Karpas-422 (cell line): Measurements from ENCODE around the gene MITF. TPM values are rescaled to one million over a fixed set of nuclear protein-coding genes. Genes with fewer than 3 reads are reported as not detected.
"Not testable (repeated sequence)": the region's sequence is repeated elsewhere in the genome, so short reads cannot be mapped to it uniquely, and the experiment has no call there.

Experiments
- DNase-seq: peaks from one replicate; pipeline ENCODE4 v3.0.0-alpha.2; 2015
- H2AFZ ChIP-seq: fragments of 200-600 bp; sonication (generic); 2 replicates; pipeline ENCODE4 v1.6.1; 2014; ENCODE audit warnings: antibody characterized with exemption, low read length, mixed read lengths
- H3K27ac ChIP-seq: fragments of 200-600 bp; sonication (generic); 2 replicates; pipeline ENCODE4 v1.5.1; 2014; ENCODE audit warnings: mild to moderate bottlenecking, low read length, moderate library complexity
- H3K27me3 ChIP-seq: fragments of 200-600 bp; sonication (generic); 2 replicates; pipeline ENCODE4 v1.6.1; 2014; ENCODE audit warnings: low read length, mixed read lengths
- H3K36me3 ChIP-seq: fragments of 200-600 bp; sonication (generic); 2 replicates; pipeline ENCODE4 v1.6.1; 2014; ENCODE audit warnings: low read length, mixed read lengths; ENCODE audit not compliant: insufficient read depth
- H3K4me1 ChIP-seq: fragments of 200-600 bp; sonication (generic); 2 replicates; pipeline ENCODE4 v1.6.1; 2014; ENCODE audit warnings: mild to moderate bottlenecking, low read length, mixed read lengths
- H3K4me2 ChIP-seq: fragments of 200-600 bp; sonication (generic); 2 replicates; pipeline ENCODE4 v1.6.1; 2014; ENCODE audit warnings: low read length, low read depth, mild to moderate bottlenecking; ENCODE audit not compliant: poor library complexity, severe bottlenecking
- H3K4me3 ChIP-seq: fragments of 200-600 bp; sonication (generic); 2 replicates; pipeline ENCODE4 v1.5.1; 2014; ENCODE audit warnings: mild to moderate bottlenecking, antibody characterized with exemption, low read length, mixed read lengths
- H3K79me2 ChIP-seq: fragments of 200-600 bp; sonication (generic); 2 replicates; pipeline ENCODE4 v1.6.1; 2014; ENCODE audit warnings: mild to moderate bottlenecking, low read length, mixed read lengths
- H3K9ac ChIP-seq: fragments of 200-600 bp; sonication (generic); 2 replicates; pipeline ENCODE4 v1.6.0; 2014; ENCODE audit warnings: low read length
- H3K9me2 ChIP-seq: fragments of 200-600 bp; sonication (generic), shearing (Covaris generic); replicated peaks from 2 replicates; pipeline ENCODE4 v1.6.0; 2014; ENCODE audit warnings: mild to moderate bottlenecking, low read length, moderate library complexity; ENCODE audit not compliant: insufficient read depth
- H3K9me3 ChIP-seq: fragments of 300-700, 200-600 bp; sonication (generic); 2 replicates; pipeline ENCODE4 v1.6.1; 2014; ENCODE audit warnings: low read length, mixed read lengths
- H4K20me1 ChIP-seq: fragments of 200-600 bp; sonication (generic); 2 replicates; pipeline ENCODE4 v1.6.1; 2014; ENCODE audit warnings: mild to moderate bottlenecking, antibody characterized with exemption, low read length, low read depth; ENCODE audit not compliant: insufficient read depth
- total RNA-seq: library from RNA; depleted of rRNA; stranded (reverse); fragments of >200 nt; shearing (Covaris generic); gene quantifications from 2 replicates; pipeline ENCODE4 v1.2.3, GENCODE V29; 2014; ENCODE audit warnings: low replicate concordance

Gene MITF
- total RNA-seq, 1 experiment from 2014 or later, result not detected

DNA sequence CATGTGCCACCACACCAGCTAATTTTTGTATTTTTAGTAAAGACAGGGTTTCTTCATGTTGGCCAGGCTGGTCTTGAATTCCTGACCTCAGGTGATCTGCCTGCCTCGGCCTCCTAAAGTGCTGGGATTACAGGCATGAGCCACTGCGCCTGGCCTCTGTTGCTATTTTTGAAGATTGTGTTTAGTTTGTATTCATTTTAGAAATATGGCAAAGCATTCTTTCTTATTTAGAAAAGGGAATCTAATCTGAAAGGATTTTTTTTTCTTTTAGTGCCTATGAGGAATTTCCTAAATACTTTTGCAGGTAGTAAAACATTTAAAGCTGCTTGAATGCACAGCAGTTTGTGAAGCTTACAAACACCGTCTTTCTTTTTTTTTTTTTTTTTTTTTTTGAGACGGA lies 56.9 kb downstream of the MITF start:
- DNase-seq, H3K4me3 ChIP-seq, H3K27me3 ChIP-seq, H4K20me1 ChIP-seq, H3K79me2 ChIP-seq, H3K9me2 ChIP-seq, H2AFZ ChIP-seq, H3K9me3 ChIP-seq, H3K36me3 ChIP-seq, H3K4me2 ChIP-seq, H3K27ac ChIP-seq, H3K9ac ChIP-seq, H3K4me1 ChIP-seq: not testable (repeated sequence)

DNA sequence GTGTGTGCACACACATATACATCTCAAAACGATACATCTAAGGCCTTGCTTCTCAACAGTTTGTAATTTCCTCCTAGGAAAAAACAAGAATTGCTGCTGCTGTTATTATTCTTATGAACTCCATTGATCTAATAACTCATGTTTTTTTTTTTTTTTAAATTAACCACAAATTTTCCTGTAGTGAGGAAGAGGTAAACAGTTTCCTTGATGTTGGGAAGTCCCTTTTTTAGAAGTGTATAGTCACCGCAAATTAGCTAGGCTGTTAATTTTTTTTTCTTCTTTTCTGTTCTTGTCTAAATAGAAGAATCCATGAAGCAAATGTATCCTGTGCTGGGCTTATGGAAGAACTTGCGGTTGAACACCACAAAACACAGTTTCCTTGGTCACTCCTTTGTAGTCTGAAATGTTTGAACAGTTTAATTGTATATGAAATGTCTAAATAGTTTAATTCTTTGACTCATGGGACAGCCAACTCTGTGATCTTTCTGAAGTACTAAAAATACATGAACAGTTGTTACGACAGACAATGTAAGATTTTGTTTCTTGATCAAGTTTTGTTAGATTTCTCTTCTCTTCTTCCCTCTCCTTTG lies 64.5 kb downstream of the MITF start:
- Histone ChIP-seq H3K27ac (no peak overlapping the region), H3K79me2 (no peaks in the 10 kb centered on the region), H3K4me1 (no peaks in the 10 kb centered on the region), H3K9ac (no peak overlapping the region), H3K4me3 (no peak overlapping the region), H3K9me3 (no peaks in the 10 kb centered on the region), H3K4me2 (no peak overlapping the region), H3K36me3 (no peaks in the 10 kb centered on the region), H2AFZ (no peak overlapping the region), H3K27me3 (no peaks in the 10 kb centered on the region), H4K20me1 (no peaks in the 10 kb centered on the region), H3K9me2 (no peaks in the 10 kb centered on the region)
- DNase-seq, result no peak

DNA sequence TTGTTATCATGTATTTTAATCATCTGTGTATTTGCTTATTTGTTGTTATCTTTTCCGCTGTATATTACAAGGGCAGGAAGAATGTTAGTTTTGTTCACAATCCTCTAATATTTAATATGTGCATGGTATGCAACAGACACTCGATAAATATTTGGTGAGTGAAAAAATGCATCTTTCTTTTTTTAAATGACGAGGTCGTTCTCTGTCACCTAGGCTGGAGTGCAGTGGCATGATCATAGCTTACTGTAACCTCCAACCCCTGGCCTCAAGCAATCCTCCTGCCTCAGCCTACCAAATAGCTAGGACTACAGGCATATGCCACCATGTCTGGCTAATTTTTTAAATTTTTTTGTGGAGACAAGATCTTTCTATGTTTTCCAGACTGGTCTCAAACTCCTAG lies 66.2 kb downstream of the MITF start:
- Histone ChIP-seq H3K9ac (no peak overlapping the region), H3K36me3 (no peaks in the 10 kb centered on the region), H3K79me2 (no peaks in the 10 kb centered on the region), H3K27ac (no peak overlapping the region), H3K4me2 (no peak overlapping the region), H3K9me3 (no peaks in the 10 kb centered on the region), H3K27me3 (no peaks in the 10 kb centered on the region), H3K4me3 (no peak overlapping the region), H3K4me1 (no peaks in the 10 kb centered on the region), H3K9me2 (no peaks in the 10 kb centered on the region), H4K20me1 (no peaks in the 10 kb centered on the region), H2AFZ (no peak overlapping the region)
- DNase-seq, result no peak

DNA sequence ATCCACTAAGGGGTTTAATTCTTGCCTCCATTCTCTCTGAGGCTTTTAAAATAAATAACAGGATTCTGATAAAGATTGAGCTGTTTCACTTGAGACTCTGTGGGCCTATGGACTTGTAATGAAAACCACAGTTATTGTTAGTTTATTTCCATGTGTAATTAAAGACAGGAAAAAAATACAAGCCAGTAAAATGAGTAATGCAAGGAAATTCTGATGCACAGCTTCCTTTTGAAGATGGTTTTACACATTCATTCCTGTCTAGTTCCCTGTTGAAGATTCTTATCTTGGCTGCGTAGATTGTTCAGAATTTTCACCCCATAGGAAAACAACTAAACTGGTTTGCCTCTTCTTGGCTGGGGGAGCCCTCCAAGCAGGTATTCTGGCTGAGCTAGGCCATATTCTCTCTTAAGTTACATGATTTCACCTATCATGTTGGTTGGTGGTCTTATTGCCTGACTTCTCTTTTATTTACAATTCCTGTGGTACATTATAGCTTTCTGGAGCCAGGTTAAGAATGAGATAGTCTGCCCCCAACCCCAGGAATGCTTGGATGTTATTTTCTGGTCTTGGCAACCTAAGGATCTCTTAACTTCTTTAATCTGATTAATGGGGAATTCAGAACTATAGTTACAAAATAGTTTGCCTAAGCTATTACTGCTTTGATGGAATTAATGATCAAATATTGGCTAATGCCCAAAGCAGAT lies 67.6 kb downstream of the MITF start:
- Histone ChIP-seq H3K27me3 (no peaks in the 10 kb centered on the region), H3K4me3 (no peak overlapping the region), H3K9me3 (no peaks in the 10 kb centered on the region), H3K4me1 (no peaks in the 10 kb centered on the region), H3K27ac (no peak overlapping the region), H3K79me2 (no peaks in the 10 kb centered on the region), H3K9ac (no peak overlapping the region), H3K9me2 (no peaks in the 10 kb centered on the region), H2AFZ (no peak overlapping the region), H4K20me1 (no peaks in the 10 kb centered on the region), H3K36me3 (no peaks in the 10 kb centered on the region), H3K4me2 (no peak overlapping the region)
- no peak for DNase-seq

DNA sequence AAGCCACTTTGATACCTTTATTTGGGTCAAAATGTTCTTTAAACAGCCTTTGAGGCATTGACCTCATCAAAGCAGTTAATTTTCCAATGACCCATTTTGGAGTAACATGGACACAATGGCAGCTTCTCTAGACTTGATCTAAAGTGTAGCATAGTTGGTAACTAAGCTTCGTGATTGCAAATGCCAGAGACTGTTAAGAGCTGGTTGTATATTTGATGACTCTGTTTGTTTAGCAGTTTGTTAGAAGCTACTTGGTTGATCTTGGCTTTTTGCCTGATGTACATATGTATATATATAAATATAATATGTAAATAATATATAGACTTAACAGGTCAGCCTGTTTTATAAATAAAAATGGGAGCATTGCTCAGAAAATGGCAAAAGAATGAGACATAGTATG lies 68.4 kb downstream of the MITF start:
- Histone ChIP-seq H3K9me2 (no peaks in the 10 kb centered on the region), H3K27me3 (no peaks in the 10 kb centered on the region), H3K4me2 (no peak overlapping the region), H3K4me1 (no peaks in the 10 kb centered on the region), H2AFZ (no peak overlapping the region), H3K79me2 (no peaks in the 10 kb centered on the region), H4K20me1 (no peaks in the 10 kb centered on the region), H3K4me3 (no peak overlapping the region), H3K36me3 (no peaks in the 10 kb centered on the region), H3K9me3 (no peaks in the 10 kb centered on the region), H3K27ac (no peak overlapping the region), H3K9ac (no peak overlapping the region)
- no peak for DNase-seq

DNA sequence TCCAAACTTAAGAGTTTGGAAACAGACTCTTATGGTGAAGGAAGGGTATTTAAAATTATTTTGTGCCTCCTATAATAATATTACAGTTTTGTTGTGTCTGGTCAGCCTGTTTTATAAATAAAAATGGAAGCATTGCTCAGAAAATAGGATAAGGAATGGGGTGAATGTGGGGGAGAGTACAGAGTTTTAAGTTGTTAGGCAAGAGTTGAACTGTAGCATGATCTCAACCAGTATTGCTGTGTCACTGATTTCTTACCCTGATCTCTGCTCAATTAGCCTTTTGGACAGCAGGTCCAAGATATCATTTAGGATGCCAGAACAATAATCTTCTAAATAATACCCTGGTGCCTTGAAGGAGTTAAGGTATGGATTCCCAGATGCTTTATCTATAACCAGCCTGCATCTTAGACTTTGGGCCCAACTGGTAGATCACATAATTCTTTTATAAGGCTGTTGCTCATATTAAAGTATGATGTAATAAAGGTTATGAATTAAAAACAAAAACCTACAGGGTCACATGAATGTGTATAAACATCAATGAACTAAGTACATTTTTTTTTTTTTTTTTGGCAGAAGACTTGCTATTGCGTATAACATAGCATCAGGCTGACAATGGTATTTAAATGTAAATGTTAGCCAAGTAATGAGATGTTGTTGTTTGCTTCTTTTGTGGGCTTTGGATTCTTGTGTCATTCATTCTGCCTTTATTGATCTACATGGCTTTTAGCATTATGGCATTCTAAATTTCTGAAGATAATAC lies 70.0 kb downstream of the MITF start:
- Histone ChIP-seq H3K4me1 (no peaks in the 10 kb centered on the region), H3K9me3 (no peaks in the 10 kb centered on the region), H3K27ac (no peak overlapping the region), H3K4me3 (no peak overlapping the region), H3K36me3 (no peaks in the 10 kb centered on the region), H3K4me2 (no peak overlapping the region), H3K79me2 (no peaks in the 10 kb centered on the region), H3K9ac (no peak overlapping the region), H3K9me2 (no peaks in the 10 kb centered on the region), H2AFZ (no peak overlapping the region), H4K20me1 (no peaks in the 10 kb centered on the region), H3K27me3 (no peaks in the 10 kb centered on the region)
- DNase-seq, result no peak

DNA sequence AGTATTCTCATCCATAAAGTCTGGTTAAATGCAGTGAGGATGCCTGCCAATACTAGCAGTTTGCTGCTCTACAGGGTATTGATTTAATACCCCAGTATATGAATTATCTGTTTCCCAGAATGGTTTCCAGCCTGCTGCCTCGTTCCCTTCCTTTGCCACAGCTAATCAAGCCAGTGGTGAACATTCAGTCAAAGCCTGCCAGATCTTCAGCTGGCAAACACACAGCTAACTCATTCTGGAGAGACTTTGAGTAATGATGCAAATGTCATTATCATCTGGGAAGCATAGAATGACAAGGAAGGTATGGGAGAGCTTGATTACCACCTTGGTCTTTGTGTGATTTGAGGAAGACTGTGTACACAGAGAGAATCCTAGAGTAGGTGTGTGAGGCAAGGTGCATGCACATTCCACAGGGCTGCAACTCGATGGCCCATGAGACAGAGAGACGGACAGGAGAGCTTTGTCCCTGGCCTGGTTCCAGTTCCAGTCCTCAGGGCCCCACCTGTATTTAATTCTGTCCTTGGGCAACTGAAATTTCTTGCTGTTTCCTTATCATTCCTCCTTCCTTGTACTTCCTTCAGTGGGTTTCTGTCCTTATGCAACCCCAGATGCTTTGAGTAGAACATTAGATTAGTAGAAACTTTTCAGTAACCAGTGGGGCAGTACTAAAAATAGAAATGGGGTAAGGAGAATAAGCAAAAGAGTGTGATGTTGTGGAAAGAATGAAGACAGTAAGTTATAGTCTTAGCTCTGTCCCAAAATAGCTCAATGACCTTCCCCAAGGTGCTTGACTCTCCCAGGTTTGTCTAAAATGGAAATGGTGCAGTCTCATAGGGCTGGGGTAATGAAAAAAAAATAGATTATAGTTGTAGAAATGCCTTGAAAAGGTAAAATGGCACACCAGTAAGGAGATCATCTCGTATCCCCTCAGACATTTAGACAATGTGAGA lies 72.5 kb downstream of the MITF start:
- no peaks in the 10 kb centered on the region for H3K9me2 ChIP-seq

DNA sequence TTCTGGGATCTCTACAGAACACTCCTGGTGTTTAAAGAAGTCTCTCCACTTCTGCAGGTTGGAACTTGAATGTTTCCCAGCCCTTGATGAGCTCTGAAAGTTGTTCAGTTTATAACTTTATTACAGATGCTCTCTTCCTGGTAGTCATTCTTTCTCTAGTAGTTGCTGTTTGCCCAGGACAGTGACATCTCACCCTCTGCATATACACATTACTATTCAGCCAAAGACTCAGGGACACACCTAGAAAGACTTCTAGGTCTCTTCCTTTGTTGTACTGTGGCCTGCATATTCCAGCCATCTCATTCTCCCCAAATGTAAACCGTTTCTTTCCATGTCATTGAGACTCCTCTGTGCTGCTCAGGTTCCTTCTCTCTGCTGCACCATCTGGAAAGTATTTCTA lies 76.7 kb downstream of the MITF start:
- Histone ChIP-seq H3K79me2 (no peaks in the 10 kb centered on the region), H3K4me2 (no peak overlapping the region), H3K4me3 (no peak overlapping the region), H3K27ac (no peak overlapping the region), H2AFZ (no peak overlapping the region), H3K9me3 (no peaks in the 10 kb centered on the region), H3K9me2 (no peaks in the 10 kb centered on the region), H3K4me1 (no peaks in the 10 kb centered on the region), H3K27me3 (no peaks in the 10 kb centered on the region), H3K9ac (no peak overlapping the region), H4K20me1 (no peaks in the 10 kb centered on the region), H3K36me3 (no peaks in the 10 kb centered on the region)
- no peak for DNase-seq

More for the DNA sequence above, 72.5 kb downstream of the MITF start:
- no peak overlapping the region for H2AFZ ChIP-seq
- H4K20me1 ChIP-seq, result no peaks in the 10 kb centered on the region
- no peak overlapping the region for H3K4me3 ChIP-seq
- no peaks in the 10 kb centered on the region for H3K4me1 ChIP-seq
- no peaks in the 10 kb centered on the region for H3K36me3 ChIP-seq
- no peak overlapping the region for H3K9ac ChIP-seq
- no peak overlapping the region for H3K27ac ChIP-seq
- no peak for DNase-seq
- H3K4me2 ChIP-seq, result no peak overlapping the region
- no peaks in the 10 kb centered on the region for H3K79me2 ChIP-seq
- no peaks in the 10 kb centered on the region for H3K9me3 ChIP-seq
- H3K27me3 ChIP-seq, result no peaks in the 10 kb centered on the region
